Measurements from ENCODE around the gene SCN2B.

The SCN2B gene

DNA sequence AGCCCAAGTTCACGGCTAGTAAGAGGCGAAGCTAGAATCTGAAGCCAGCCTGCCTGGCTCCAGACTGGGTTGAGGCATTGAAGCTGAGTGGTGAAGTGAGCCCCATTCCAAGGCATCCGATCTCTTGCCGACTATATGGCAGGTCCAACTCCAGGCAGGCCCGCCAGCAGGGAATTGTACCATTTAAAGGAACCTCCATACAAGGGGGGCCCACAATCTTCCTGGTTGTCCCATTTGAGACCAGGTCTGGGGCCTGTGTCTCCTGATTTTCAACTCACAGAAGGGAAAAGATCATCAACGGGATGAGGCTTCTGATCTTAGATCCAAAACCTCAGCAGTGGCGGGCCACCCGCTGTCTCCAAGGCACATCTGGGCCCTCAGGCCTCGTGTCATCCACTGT is 4.1 kb downstream of the SCN2B start:
- no peak for DNase-seq

DNA sequence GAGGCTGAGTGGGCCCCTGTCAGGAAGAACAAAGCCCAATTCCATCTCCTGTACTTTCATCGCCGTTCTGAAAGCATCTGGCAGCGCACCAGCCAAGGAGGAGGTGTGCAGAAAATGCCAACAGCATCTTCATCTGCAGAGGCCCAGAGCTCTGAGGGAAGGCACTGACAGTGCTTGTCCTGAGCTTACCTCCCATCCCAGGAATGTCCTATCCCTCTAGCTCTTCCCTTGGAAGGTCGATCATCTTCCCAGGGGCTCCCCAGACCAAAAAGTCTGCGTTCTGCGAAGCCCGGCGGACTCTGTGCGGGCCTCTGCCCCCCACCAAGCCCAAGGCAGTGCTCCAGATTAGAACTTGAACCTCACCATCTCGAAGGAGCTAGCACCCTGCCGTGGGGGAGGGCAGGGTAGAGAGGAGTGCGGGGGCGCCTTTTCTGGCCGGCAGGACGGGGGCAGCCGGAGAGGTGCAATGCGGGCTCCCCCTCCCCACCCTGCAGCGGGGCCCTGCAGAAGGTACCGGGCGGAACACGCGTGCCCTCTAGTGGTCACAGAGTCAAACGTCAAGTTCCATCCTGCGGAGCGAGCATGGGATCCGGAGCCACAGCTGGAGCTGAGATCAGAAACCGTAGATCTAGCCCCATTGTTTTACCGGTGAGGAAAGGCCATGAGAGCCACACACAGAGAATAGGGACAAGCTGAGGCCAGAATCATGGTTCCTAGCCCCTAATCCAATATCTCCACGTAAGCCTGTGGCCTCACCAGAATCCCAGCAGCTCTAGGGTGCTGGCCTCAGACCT is 5.0 kb downstream of the SCN2B start:
- peak; percentile 78 for DNase-seq

DNA sequence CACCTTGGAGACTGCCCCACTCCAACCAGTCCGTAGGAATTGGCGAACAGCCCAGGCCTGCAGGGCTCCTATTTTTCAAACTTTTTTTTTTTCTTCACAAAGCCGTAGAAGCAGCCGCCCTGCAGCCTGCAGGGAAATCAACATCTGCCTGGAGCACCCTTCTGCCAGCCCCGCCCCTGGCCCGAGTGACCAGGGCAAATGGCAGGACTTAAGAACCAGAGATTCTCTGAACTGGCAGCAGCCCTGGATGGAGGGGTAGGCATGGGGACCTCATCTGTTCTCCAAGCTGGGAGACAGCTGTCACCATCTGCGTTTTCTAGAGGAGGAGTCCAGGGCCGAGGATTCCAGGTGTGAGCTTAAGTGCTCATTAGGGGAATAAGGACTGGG is 5.6 kb downstream of the SCN2B start:
- DNase-seq, result no peak

DNA sequence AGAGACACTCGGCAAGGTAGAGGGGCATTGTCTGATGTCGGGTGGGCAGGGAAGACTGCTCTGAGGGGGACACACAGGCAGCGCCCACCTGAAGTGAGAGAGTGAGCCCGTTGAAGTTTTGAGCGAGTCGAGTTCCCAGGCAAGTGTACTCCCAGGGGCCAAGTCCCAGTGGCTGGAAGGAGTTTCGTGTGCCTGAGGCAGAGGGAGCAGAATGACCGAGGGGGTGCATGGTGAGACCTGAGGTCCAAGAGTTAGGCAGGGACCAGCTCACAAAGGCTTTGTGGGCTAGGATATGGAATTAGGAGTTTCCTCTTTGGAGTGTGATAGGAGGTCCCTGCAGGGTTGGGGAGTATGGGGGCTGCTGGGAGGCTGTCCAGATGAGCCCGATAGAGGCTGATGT is 6.2 kb downstream of the SCN2B start:
- no peak for DNase-seq

DNA sequence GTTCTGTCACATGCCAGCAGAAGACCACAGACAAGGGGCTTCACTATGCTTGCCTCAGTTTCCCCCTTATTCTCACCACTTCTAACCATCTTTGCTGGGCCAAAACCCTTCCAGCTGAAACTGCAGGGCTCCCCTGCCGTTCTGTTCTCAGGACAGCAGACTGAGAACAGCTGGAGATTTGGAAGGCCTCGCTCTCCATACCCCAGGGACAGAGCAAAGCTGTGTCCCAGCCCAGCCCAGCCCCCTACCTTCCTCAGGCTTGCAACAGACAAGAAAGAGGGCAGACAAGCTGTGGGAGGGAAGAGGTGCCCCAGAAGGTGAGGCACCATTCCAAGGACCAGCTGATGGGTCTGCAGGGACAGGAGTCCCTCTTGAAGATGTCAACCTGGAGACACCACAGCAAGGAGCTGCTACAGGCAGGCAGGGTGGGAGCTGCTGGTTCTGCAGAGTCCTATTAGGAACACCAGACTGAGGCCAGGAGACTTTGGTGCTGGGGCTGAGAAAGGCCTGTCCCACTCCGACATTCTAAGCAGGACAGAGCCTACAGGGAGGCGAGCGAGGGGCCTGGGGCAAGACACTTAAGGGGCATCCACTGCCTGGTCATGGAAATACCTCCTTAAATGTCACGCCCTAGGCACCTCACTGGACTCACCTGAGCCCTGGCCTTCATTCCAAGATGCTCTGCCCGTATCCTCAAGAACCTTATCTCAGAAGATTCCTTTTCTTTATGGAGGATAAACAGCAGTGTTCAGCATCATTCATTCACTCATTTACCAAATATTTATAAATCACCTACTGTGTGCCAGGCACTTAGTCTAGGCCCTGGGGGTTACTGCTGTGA is 6.9 kb downstream of the SCN2B start:
- DNase-seq, result no peak

DNA sequence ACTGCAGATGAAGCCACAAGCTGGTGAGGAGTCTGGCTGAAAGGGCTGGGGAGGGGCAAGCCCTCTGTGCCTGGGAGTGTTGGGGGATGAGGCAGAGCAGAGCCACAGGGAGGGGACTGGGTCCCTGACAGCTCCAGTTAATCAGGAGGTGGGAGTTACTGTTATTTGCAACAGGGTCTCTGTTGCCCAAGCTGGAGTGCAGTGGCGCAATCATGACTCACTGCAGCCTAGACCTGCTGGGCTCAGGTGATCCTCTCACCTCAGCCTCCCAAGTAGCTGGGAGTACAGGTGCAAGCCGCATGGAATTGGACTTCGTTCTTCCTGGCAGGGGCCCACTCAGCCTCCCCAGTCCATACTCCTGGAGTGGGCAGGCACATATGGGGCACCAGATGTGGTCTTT is 7.7 kb downstream of the SCN2B start:
- DNase-seq, result no peak

DNA sequence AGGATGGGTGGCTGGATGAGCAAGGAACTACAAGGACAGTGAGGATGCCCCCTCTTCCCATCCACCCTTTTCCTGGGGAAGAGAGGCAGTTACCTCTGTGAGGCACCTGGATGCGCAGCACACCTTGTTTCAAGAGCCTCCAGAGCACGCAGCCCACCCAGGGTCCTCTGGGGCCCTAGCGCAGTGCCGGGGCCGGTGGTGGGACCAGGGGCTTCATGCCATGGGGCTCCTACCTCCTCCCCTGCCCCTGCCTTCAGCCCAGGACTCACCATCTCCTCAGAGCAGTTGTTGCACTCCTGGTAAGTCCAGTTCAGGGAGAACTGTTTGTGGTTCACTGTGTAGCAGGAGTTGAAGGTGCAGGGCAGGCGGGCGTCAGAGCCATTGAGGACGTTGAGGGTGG is 8.1 kb downstream of the SCN2B start:
- no peak for DNase-seq

DNA sequence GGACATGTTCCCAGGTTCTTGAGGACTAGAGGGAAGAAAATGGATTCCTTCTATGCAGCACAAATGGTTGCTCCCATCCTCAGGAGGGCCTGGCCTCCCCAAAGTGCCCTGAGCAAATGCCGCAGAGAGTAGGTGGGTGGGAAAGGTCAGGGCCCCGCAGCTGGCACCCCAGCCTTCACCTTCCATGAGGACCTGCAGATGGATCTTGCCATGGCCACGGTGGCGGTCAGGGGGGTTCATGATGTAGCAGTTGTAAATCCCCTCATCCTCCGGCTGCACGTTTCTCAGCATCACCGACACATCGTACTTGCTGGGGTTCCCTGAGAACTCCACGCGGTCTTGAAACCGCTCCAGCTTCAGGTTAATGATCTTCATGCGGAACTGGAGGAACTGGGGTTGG is 8.5 kb downstream of the SCN2B start:
- no peak for DNase-seq

DNA sequence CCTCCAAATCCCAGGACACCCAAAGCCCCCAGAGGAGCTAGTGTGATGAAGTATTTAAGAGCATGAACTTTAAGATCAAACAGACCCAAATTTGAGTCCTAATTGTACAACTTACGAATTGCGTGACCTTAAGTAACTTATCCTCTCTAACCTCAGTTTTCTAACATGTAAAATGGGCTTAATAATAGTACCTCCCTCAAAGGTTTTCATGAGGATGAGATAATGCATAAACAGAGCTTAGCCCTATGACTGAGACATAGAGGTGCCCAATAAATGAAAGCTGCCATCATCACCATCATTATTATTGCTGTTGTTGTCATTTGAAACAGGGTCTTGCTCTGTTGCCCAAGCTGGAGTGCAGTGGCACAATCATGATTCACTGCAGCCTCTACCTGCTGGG is 9.2 kb downstream of the SCN2B start:
- DNase-seq, result no peak

DNA sequence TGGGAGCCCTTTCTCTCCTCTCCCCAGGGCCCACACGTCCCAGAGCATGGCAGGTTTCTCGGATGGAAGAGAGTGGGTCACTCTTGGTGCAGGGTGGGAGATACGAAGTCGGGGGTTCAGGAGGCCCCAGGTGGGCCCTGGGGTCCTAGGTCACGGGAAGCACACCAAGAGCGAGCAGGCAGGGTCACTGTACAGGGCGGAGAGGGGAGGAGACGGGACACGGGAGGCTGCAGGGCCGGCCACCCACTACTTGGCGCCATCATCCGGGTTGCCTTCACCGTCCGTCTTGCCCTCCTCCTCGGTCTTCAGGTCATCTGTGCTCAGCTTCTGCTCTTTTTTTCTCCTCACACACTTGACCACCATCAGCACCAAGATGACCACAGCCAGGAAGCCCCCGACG is 9.8 kb downstream of the SCN2B start:
- DNase-seq, result no peak

DNA sequence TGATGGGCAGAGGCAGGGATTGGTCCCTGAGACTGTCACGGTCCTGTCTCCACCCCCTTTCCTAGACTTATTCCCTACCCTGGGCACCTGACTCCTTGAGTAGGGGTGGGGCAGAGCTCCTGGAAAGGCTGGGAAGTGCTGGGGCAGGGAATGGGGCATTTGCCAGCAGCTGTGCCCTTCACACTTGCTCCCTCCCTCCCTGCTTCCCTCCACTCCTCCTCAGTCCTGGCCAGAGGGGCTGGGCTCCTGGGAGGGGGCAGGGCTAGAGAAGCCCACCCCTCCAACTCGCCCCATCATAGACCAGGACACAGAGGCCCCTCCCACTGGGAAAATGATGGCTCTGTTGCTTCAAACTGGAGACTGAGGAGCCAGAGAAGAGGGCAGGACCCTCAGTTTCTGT is 11.6 kb downstream of the SCN2B start:
- DNase-seq, result no peak

DNA sequence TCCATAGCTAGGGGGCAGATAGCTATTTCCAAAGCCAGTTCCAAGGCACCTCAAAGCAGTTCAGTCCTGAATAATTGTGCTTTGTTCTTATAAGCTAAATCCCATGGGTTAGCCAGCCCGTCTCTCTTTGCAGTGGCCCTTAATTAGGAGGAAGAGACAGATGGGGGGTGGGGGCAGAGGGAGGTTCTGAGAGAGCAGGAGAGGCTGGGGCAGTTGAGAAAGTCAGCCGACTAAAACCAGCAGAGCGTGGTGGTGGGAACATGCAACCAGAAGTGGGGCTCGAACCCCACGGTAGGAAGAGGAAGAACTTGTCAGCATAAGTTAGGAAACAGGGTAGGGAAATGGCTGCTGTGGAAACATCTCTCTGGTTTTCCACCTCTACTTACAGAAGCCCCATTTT is 12.9 kb downstream of the SCN2B start:
- DNase-seq, result no peak

DNA sequence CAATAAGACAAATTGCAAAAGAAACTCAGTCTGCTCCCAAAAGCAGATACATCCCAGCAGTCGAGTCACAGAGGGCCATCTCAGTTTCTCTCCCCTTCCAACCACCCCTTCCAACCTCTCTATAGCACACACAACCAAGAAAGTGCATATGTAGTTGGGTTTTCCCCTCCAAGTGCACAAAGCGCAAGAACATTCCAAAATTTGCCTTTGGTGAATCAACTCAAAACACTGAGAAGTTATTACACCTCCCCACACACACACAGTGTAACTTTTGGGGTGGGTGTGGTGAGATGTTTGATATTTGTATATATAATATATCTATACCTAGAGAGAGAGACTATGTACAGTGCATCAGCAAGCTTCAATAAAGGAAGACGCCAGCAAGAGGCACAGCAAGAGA is 13.6 kb downstream of the SCN2B start:
- DNase-seq, result no peak

DNA sequence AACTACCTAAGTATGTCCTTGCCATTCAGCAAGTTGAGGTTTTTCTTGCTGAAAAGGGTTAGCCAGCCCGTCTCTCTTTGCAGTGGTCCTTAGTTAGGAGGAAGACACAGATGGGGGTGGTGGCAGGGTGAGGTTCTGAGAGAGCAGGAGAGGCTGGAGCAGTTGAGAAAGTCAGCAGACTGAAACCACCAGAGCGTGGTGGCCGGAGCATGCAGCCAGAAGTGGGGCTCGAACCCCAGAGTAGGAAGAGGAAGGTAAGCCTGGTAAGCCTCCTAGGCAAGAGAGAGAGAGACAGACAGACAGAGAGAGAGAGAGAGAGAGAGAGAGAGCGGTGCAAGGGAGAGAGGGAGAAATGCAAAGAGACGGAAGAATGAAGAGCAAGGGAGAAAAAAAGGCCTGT is 14.7 kb downstream of the SCN2B start:
- no peak for DNase-seq

DNA sequence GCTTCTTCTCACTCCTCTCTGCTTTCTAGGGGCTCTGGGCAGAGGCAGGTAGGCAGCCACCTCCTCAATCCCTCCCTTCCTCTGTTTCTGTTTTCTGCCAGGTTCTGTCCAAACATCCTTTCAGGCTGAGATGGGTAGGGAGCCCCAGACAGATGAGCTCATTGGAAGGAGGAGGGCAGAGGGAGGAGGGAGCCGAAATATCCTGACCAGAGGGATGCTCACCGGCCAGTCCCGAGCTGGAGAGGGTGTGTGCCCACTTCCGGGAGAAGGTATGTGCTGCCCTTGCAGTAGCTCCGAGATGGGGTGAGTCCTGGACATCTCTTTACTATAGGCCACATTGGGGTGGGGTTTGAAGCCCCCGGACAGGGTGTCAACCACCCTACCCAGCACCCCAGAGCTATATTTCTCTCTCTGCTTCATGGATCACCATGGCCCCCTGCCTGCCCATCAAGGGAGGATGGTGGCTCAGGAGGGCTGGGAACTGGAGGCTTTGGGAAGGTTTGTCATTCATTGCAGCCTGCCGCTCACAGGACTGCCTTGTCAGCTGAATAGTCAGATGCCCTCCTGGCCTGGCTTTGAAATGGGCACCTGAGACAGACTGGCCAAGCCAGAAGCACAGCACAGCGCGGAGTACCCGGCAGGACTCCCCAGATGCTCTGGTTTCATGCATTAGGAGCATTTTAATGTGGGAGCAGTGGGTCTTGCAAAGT is 19.1 kb downstream of the SCN2B start:
- DNase-seq, result no peak

DNA sequence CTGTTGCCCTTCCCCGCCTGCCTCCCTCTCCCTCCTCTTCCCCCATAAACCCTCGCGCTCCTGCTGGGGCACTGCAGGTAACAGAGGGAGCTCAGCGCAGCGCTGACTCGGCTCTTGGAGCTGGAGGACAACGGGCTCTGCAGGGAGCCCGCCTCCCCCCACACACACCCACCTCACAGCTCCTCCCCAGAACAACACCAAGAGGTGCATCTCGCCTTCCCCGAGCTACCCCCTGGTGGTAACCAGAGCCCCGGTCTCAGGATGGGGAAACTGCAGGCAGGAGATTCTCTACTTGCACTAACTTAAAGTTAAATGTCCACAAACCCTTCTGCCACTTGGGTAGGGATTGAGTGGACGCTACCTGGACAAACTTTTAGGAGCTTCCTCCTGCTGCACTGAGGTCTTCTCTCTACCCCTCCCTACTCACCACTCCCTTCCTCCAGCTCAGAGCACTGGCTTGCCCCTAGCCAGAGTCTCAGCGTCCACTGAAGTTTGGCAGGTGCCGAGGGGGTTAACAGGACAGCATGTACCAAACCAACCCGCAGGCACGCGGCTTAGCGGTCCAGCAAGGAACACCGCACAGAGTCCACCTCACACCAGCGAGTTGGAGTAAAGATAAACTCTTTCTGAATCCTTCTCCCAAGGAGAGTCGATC is 19.8 kb downstream of the SCN2B start:
- peak; percentile 22 for DNase-seq

DNA sequence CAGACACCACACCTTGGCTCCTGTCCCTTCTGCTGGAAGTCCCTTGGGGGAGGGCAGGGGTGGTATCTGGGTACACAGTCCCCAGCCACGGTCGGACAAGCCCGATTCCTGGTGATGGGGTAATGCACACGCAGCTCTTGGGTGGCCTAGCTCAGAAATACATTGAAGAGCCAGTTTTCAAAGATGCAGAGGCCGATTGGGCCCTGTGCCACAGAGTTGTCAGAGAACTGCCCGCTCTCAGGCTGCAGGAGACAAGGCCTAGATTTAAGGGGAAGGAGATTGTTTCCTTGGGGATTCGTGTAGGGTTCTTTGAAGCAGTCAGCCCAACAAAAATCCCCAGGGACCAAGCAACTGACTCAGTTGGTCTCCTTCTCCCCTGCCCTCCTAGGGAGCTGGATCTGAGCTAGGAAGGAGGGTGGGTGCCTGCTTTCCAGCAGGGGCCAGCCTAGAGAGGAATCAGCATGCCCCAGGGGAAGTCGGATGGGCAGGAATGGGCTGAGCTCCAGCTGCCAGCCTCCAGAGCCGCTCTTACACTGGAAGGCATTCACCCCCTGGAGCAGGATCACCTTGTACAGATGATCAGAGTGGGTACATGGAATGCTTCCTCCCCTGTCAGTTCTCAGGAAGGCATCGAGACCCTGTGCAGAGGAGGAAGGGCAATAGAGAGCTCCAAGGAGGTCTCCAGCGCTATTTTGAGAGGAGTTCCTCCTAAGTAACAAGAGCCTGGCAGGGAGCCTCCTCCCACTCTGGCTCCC is 20.5 kb downstream of the SCN2B start:
- DNase-seq, result no peak

DNA sequence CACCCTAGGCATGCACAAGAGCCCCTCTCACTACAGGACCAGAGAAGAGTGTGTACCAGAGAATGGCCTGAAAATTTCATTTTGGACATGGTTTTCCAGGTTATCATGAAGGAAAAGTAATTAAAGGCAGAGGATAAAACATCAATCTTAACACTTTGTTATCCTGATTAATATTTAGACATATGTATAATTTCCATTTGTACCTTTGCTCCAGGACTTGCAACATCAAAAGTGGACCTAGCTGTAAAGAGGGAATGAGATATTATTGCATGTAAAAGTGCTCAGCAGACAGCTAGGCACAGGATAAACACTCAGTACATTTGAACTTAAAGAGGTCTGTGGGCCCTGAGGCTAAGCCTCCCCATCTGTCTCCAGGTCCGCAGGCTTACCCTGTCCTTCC is 21.8 kb downstream of the SCN2B start:
- no peak for DNase-seq

DNA sequence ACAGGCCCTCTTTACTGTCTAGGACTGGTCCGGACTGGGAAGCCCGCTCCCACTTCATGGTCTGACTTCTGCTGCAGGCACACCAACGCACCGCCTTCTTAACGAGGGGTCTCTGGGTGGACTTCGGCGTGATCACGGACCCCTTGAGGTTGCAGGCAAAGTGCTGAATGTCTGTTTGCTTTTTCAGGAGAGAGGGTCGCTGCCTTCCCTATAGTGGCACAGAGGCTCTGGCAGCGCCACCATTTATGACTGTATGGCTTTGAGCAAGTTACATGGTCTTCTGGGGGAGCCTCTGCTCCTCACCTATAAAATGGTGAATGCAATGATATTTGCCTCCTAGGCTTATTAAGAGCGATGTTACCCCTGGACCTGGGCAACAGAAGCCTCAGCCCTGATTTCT is 22.5 kb downstream of the SCN2B start:
- DNase-seq, result no peak

DNA sequence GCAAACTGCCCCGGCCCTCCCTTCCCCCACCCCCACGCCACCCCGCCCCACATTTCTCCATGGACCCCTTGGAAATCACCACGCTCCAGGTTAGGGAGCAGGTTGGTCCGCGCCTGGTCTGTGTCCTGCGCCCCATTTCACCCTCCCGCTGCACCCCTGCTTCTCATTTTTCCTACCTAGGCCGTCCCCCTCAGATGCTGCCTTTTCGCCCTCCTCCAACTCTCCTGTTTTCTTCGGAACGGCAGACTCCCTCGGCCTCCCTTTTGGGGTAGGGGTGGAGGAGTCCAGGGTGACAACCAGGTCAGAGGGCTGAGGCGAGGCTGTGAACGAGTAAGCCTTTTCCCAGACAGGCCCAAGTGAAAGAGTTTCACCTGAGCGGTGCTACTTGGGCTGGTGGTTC is 22.9 kb downstream of the SCN2B start:
- no peak for DNase-seq

DNA sequence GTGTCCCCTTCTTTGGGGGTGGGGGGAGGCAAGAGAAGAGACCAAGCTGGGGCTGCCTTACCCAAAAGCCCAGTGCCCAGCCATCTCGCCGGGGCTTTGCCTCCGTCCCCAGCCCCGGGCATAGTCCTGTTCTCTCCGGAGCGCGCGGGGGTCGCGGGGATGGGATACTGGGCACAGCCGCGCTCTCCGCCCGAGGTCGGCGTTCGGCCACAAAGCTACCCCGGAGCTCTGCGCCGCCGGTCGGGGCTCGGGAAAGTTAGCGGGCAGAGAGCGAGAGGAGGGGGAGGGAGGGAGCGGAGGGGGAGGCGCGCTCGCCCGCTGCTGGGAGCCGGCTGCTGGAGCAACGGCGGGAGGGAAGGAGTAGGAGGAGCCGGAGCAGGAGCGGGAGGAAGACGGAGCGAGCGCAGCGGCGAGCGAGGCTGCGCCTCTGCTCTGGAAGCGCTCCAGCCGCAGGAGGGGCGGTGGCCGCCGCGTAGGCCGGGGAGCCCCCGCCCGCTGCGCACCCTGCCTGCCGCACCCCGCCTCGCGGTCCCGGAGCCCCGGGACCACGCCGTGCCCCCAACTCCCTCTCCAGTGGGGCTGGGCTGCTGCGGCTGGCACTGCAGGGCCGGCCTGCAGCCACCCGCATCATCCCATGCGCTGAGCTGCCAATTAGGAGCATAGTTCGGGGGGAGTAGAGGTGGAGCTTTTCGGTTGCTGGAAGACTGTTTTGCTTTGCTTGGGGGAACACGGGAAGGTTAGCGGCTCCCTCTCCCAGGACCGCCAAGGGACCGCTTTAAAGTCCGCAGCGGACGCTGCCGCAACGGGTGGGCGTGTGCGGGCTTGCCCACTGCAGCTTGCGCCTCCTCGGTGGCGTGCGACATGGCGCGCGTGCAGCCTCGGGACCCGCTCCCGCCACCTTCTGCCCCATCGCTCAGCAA is 23.6 kb downstream of the SCN2B start, which contains the start of gene SCN4B:
SCN4B (minus strand) TSS at position 272 of the 920 bp plus-strand sequence; CDS start at position 122, 150 bp downstream.
- DNase-seq, result peak; percentile 58
